Astrocyte (in vitro differentiated cells and primary cell): ENCODE measurements around the gene MORN5. TPM values are rescaled to one million over a fixed set of nuclear protein-coding genes. Genes with fewer than 3 reads are reported as not detected.
A peak's percentile ranks its signal among the peaks of the same experiment; 100 is the strongest.

Experiments used
- DNase-seq: peaks from one replicate; pipeline ENCODE4 v3.0.0-alpha.2; 2010; ENCODE audit warnings: low read depth
- FAIRE-seq: peaks from 2 replicates; lab custom pipeline; 2011; peaks lifted over from hg19 to GRCh38; lab: Jason Lieb, UNC
- H2AFZ ChIP-seq: 2 replicates; pipeline ENCODE4 v1.6.0; 2012; ENCODE audit warnings: low read depth, low read length, inconsistent platforms
- H3K27ac ChIP-seq: 2 replicates; pipeline ENCODE4 v1.5.1; 2011; ENCODE audit warnings: low read depth, low read length, inconsistent platforms
- H3K27me3 ChIP-seq: 2 replicates; pipeline ENCODE4 v1.6.0; 2011; ENCODE audit warnings: low read length, inconsistent platforms; ENCODE audit not compliant: insufficient read depth
- H3K36me3 ChIP-seq: 2 replicates; pipeline ENCODE4 v1.5.1; 2011; ENCODE audit warnings: low read length, inconsistent platforms; ENCODE audit not compliant: insufficient read depth
- H3K4me1 ChIP-seq: 2 replicates; pipeline ENCODE4 v1.5.1; 2011; ENCODE audit warnings: low read length, inconsistent platforms; ENCODE audit not compliant: insufficient read depth
- H3K4me2 ChIP-seq: 2 replicates; pipeline ENCODE4 v1.6.0; 2012; ENCODE audit warnings: low read length, inconsistent platforms
- H3K4me3 ChIP-seq: 2 replicates; pipeline ENCODE4 v1.5.1; 2011; ENCODE audit warnings: low read depth, mild to moderate bottlenecking, low read length, inconsistent platforms; ENCODE audit not compliant: insufficient read depth
- H3K79me2 ChIP-seq: 2 replicates; pipeline ENCODE4 v1.6.0; 2012; ENCODE audit warnings: mild to moderate bottlenecking, low read length, inconsistent platforms; ENCODE audit not compliant: insufficient read depth
- H3K9ac ChIP-seq: 2 replicates; pipeline ENCODE4 v1.6.0; 2012; ENCODE audit warnings: mild to moderate bottlenecking, low read length, inconsistent platforms
- H3K9me3 ChIP-seq: 2 replicates; pipeline ENCODE4 v1.5.1; 2012; ENCODE audit warnings: low read depth, mild to moderate bottlenecking, low read length, inconsistent platforms; ENCODE audit not compliant: insufficient read depth
- H4K20me1 ChIP-seq: 2 replicates; pipeline ENCODE4 v1.6.0; 2012; ENCODE audit warnings: low read length, inconsistent platforms; ENCODE audit not compliant: insufficient read depth
- H3K27ac Mint-ChIP-seq: one replicate; pipeline ENCODE4 v1.8.0; 2021; ENCODE audit warnings: mild to moderate bottlenecking, mixed read lengths; ENCODE audit not compliant: unreplicated experiment
- H3K27me3 Mint-ChIP-seq: one replicate; pipeline ENCODE4 v1.8.0; 2021; ENCODE audit warnings: low read depth, mixed read lengths; ENCODE audit not compliant: unreplicated experiment
- H3K36me3 Mint-ChIP-seq: one replicate; pipeline ENCODE4 v1.8.0; 2021; ENCODE audit warnings: low read depth, mixed read lengths; ENCODE audit not compliant: unreplicated experiment
- H3K4me1 Mint-ChIP-seq: one replicate; pipeline ENCODE4 v1.8.0; 2021; ENCODE audit warnings: low read depth, mixed read lengths; ENCODE audit not compliant: unreplicated experiment
- H3K4me3 Mint-ChIP-seq: one replicate; pipeline ENCODE4 v1.8.0; 2021; ENCODE audit warnings: mild to moderate bottlenecking, moderate library complexity, mixed read lengths; ENCODE audit not compliant: unreplicated experiment
- H3K9me3 Mint-ChIP-seq: one replicate; pipeline ENCODE4 v1.8.0; 2021; ENCODE audit warnings: mild to moderate bottlenecking, mixed read lengths; ENCODE audit not compliant: unreplicated experiment
- CTCF ChIP-seq: IDR thresholded peaks from 2 replicates; pipeline ENCODE4 v1.5.1; 2011; ENCODE audit warnings: low read depth, mild to moderate bottlenecking, inconsistent platforms, low read length, moderate library complexity; ENCODE audit not compliant: insufficient read depth
- EZH2 ChIP-seq: IDR thresholded peaks from 2 replicates; pipeline ENCODE4 v1.6.1; 2012; ENCODE audit warnings: mild to moderate bottlenecking, low read length, inconsistent platforms; ENCODE audit not compliant: insufficient read depth
- total RNA-seq: library from RNA; stranded (reverse); gene quantifications from 2 replicates; pipeline ENCODE4 v1.2.1, GENCODE V29; 2021

MORN5 gene
- total RNA-seq, 1 donor from 2014 or later = not detected

DNA sequence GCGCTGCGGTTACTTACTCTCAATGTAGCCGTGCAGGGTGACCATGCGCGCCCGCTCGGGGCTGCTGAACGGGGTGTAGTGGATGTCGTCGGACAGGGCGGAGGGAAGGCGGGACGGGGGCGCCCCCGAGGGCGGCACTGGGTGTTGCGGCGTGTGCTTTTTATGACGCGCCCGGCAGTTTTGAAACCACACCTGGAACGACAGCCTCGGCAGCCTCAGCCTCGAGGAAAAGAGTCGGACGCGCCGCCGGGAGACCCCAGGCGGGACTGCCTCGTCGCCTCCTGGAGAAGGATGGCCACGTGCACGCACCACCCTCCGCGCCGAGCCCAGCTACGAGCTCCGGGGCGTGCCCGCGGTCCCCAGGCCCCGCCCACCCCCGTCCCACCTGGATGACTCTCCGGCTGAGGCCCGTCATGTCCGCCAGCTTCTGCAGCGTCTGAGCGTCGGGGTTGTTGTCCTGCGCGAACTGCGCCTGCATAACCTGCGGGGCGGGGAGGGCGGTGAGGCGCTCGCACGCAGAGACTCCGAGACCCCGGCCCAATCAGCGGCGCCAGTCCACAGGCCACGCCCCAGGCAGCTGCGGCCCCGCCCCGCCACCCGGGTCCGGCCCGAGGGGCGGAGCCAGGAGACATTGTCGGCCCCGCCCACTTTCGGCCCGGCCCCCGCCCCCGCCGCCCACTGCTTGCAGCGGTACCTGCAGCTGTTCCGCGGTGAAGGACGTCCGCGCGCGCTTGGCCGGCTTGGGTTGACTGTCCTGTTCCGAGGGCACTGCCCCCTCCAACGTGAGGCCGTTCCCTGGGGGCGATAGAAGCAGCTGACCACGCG, 54.1 kb downstream of the MORN5 start:
- Histone ChIP-seq H3K4me1 (no peaks in the 10 kb centered on the region), H2AFZ (peak overlapping the region; percentile 52), H3K36me3 (no peaks in the 10 kb centered on the region), H3K79me2 (no peaks in the 10 kb centered on the region), H3K27me3 (peaks cover 81% of the 10 kb centered on the region), H3K9me3 (peaks cover 3% of the 10 kb centered on the region), H3K4me2 (peak overlapping the region; percentile 67), H3K27ac (no peak overlapping the region), H4K20me1 (peaks cover 3% of the 10 kb centered on the region), H3K4me3 (no peak overlapping the region), H3K9ac (no peak overlapping the region)
- Mint-ChIP-seq H3K27me3 (peaks cover 80% of the 10 kb centered on the region), H3K27ac (peak overlapping the region; percentile 53), H3K36me3 (peaks cover 2% of the 10 kb centered on the region), H3K4me3 (no peak overlapping the region), H3K9me3 (peaks cover 16% of the 10 kb centered on the region), H3K4me1 (peaks cover 2% of the 10 kb centered on the region)
- FAIRE-seq (no peak), DNase-seq (no peak)
- TF ChIP-seq CTCF (no peak), EZH2 (peak; percentile 89)

GRCh38 chr9:122214507-122214906, 54.8 kb downstream of the MORN5 start:
- no peaks in the 10 kb centered on the region for H3K79me2 ChIP-seq
- Mint-ChIP-seq H3K27me3 (peaks cover 84% of the 10 kb centered on the region), H3K27ac (peak overlapping the region; percentile 53), H3K9me3 (peaks cover 16% of the 10 kb centered on the region), H3K4me3 (peak overlapping the region; percentile 70), H3K4me1 (peaks cover 2% of the 10 kb centered on the region), H3K36me3 (peaks cover 2% of the 10 kb centered on the region)
- no peak overlapping the region for H3K4me3 ChIP-seq
- peaks cover 88% of the 10 kb centered on the region for H3K27me3 ChIP-seq
- no peak for TF ChIP-seq CTCF
- no peak for TF ChIP-seq EZH2
- H3K36me3 ChIP-seq = no peaks in the 10 kb centered on the region
- H3K4me2 ChIP-seq = peak overlapping the region; percentile 67
- peaks cover 10% of the 10 kb centered on the region for H4K20me1 ChIP-seq
- H3K9ac ChIP-seq = no peak overlapping the region
- no peaks in the 10 kb centered on the region for H3K4me1 ChIP-seq
- H2AFZ ChIP-seq = no peak overlapping the region
- DNase-seq (no peak), FAIRE-seq (no peak)
- peaks cover 3% of the 10 kb centered on the region for H3K9me3 ChIP-seq
- no peak overlapping the region for H3K27ac ChIP-seq

DNA sequence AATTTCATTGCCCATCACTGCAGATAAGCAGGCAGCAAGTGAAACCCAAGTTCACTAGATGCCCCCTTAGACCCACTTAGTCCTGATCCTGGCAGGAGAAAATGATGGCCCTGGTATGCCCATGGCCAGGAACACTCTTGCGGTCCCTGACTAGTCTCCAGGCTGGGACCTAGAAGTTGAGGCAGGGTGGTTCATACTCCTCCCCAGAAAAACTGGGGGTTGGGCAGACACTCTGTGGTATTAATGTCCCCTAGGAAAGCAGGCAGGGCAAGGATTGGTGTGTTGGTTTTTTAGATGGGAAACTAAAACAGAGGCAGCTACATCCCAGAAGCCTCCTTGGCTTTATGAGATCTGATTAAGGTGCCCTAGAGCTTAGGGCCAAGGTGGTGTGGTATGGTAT, 56.0 kb downstream of the MORN5 start:
- peaks cover 96% of the 10 kb centered on the region for H3K27me3 ChIP-seq
- no peak overlapping the region for H3K4me2 ChIP-seq
- Mint-ChIP-seq H3K36me3 (no peaks in the 10 kb centered on the region), H3K27ac (no peak overlapping the region), H3K4me1 (peaks cover 2% of the 10 kb centered on the region), H3K4me3 (no peak overlapping the region), H3K27me3 (peaks cover 90% of the 10 kb centered on the region), H3K9me3 (peaks cover 17% of the 10 kb centered on the region)
- H3K79me2 ChIP-seq = no peaks in the 10 kb centered on the region
- H3K9ac ChIP-seq = no peak overlapping the region
- no peak overlapping the region for H2AFZ ChIP-seq
- DNase-seq (no peak), FAIRE-seq (no peak)
- peaks cover 17% of the 10 kb centered on the region for H4K20me1 ChIP-seq
- no peak overlapping the region for H3K4me3 ChIP-seq
- H3K4me1 ChIP-seq = no peaks in the 10 kb centered on the region
- H3K36me3 ChIP-seq = no peaks in the 10 kb centered on the region
- peaks cover 3% of the 10 kb centered on the region for H3K9me3 ChIP-seq
- no peak overlapping the region for H3K27ac ChIP-seq
- TF ChIP-seq EZH2 (no peak), CTCF (no peak)
